Stimulated activated effector memory CD8-positive, alpha-beta T cell treated with anti-CD3 and anti-CD28 coated beads, Interleukin-12 subunit alpha, Interleukin-12 subunit beta, amount 100 ng/mL, for 72 hours (primary cell): ENCODE data around the gene AMN1.

ENCODE experiments used
- ATAC-seq: fragments of 150-1000 bp; cut with Tn5 transposase; 2 replicates; pipeline ENCODE4 v1.10.0; 2021
- DNase-seq, 2 donors: peaks; one replicate each; pipeline ENCODE4 v3.0.0; 2021 to 2022; ENCODE audit warnings: low spot score in 2 of 2
- H3K27ac Mint-ChIP-seq: one replicate; pipeline ENCODE4 v1.8.0; 2022; ENCODE audit warnings: mild to moderate bottlenecking, mixed read lengths
- H3K36me3 Mint-ChIP-seq: one replicate; pipeline ENCODE4 v1.8.0; 2022; ENCODE audit warnings: mild to moderate bottlenecking, mixed read lengths
- H3K4me1 Mint-ChIP-seq: one replicate; pipeline ENCODE4 v1.8.0; 2022; ENCODE audit warnings: mixed read lengths
- H3K4me3 Mint-ChIP-seq: one replicate; pipeline ENCODE4 v1.8.0; 2022; ENCODE audit warnings: mild to moderate bottlenecking, mixed read lengths
- H3K9me3 Mint-ChIP-seq: one replicate; pipeline ENCODE4 v1.8.0; 2022; ENCODE audit warnings: mixed read lengths

The AMN1 gene

GRCh38 chr12:31634620-31635019, 94.2 kb downstream of the AMN1 start:
- H3K4me1 Mint-ChIP-seq, result peaks cover 9% of the 10 kb centered on the region
- H3K4me3 Mint-ChIP-seq, result no peak overlapping the region
- H3K9me3 Mint-ChIP-seq, result no peaks in the 10 kb centered on the region
- no peak overlapping the region for H3K27ac Mint-ChIP-seq
- DNase-seq (no peak), ATAC-seq (no peak)
- no peaks in the 10 kb centered on the region for H3K36me3 Mint-ChIP-seq

DNA sequence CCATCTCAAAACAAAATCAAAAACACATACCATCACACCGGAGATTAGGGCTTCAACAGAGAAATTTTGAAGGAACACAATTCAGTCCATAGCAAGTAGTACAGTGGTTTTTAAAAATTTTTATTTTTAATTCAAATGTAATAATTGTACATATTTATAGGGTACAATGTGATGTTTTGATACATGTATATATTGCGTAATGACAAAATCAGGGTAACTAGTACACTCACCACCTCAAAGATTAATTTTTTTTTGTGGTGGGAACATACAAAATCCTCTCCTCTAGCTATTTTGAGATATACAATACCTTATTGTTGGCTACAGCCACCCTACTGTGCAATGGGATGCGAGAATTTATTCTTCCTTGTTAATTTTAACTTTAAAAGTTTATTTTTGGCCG, 95.4 kb downstream of the AMN1 start:
- H3K9me3 Mint-ChIP-seq, result no peaks in the 10 kb centered on the region
- no peak for DNase-seq
- no peaks in the 10 kb centered on the region for H3K36me3 Mint-ChIP-seq
- no peak for ATAC-seq
- peaks cover 9% of the 10 kb centered on the region for H3K4me1 Mint-ChIP-seq
- H3K27ac Mint-ChIP-seq, result no peak overlapping the region
- no peak overlapping the region for H3K4me3 Mint-ChIP-seq

DNA sequence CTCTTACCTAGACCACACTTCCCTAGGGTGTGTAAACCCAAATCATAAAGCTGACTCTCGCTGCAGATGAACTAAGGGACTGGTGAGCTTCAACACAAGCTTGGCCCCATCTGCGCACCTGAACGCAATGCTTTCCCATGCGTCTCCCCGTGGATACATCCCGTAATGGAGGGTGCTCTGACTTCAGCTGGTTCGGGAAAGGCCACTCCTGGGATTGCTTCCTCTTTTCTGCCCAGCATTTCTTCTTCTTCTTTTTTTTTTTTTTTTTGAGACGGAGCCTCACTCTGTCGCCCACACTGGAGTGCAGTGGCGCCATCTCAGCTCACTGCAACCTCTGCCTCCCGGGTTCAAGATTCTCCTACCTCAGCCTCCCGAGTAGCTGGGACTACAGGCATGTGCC, 97.0 kb downstream of the AMN1 start:
- no peak for DNase-seq
- Mint-ChIP-seq H3K27ac (no peak overlapping the region), H3K4me1 (peaks cover 8% of the 10 kb centered on the region), H3K36me3 (no peaks in the 10 kb centered on the region), H3K9me3 (no peaks in the 10 kb centered on the region), H3K4me3 (no peak overlapping the region)
- no peak for ATAC-seq

DNA sequence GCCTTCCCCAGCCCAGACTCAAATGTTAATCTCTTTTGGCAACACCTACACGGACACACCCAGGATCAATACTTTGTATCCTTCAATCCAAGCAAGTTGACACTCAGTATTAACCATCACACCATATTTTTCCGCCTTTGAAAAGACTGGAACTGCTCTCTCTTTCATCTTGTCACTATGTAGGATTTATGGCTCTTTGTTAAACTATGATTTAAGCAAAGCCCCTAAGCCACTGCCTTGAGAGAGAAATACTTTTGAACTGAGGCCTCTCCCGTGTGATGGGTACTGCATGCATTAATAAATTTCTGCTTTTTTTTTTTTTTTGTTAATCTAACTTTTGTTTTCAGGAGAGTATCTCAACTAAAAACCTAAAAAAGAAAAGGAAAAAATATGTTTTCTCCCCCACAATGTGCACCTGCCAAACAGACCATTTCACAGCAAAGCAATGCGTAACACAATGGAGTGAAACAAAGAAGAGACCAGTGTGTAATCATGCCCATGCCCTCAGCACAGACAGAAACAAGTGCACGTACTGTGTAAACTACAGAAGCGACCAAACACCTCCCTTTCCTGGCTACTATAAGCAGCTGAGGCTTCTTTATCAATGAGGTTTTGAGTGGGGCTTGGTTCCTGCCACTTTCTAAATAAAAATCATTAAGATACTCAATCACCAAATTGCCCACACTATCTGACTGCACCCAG, 97.6 kb downstream of the AMN1 start:
- Mint-ChIP-seq H3K9me3 (no peaks in the 10 kb centered on the region), H3K27ac (no peak overlapping the region), H3K36me3 (no peaks in the 10 kb centered on the region), H3K4me3 (no peak overlapping the region), H3K4me1 (peaks cover 2% of the 10 kb centered on the region)
- ATAC-seq (no peak), DNase-seq (no peak)

DNA sequence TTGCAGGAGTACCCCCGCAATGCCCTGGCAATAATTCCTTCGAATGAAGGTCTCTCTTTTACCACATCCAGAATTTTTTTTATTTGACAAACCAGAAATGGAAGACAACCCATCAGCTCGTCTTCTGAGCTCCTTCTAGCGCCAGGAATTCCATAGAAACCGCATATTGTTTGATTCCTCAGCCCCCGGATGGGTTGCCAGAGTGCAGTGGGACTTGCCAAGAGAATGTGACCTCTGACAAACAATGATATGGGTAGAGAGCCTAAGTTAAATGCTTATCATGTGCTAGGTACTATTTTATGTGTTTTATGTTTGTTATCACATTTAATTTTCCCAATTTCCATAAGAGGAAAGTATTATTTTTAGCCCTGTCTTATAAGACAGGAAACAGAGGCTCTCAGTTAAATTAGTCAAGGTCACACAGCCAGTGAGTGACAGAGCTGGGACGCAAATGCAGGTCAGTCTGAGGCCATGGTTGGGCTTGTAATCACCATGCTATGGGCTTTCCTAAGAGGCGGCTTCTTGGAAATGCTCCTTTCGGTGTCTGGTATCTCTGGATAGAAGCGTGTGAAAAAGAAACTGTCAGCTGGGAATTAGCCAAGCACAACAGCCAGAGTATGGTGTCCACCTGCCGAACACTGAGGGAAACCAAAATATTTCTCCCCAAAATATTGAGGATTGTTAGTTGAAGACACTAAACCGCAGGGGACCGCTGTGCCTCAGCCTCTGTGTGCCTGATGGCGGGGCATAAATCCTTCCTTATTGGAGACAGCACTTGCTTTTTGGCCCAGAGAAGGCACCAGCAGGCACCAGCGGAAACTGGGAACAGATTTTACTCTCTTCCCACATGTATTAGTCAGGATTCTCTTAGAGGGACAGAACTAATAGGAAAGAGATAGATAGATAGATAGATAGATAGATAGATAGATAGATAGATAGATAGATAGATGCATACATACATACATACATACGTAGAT, 98.8 kb downstream of the AMN1 start:
- Mint-ChIP-seq H3K36me3 (no peaks in the 10 kb centered on the region), H3K4me1 (no peaks in the 10 kb centered on the region), H3K4me3 (no peak overlapping the region), H3K27ac (no peak overlapping the region), H3K9me3 (no peaks in the 10 kb centered on the region)
- ATAC-seq (no peak), DNase-seq (no peak)

DNA sequence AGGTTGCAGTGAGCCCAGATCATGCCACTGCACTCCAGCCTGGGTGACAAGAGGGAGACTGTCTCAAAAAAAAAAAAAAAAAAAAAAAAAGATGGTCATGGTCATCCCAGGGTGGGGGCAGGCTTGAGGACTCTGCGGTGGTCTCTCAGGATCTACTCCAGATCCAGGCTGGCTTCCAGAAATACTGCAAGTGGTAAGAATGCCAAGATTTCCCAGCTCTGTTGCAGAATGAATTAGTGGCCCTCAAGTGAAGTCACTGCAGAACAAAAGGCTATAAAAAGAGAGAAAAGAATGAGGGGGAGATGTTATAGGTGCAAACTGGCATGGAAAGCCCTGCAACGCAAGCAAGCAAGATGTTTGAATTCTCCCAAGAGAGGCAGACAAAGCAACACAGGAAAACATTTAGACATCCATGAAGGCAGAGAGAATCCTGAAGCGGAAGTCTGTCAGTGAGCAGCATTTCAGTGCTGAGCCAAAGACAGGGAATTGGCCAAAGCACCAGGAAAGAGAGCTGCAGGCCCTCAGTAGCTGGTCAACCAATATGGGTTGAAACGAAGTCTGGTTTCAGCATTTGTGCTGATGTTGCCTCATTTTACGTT, 101.3 kb downstream of the AMN1 start:
- Mint-ChIP-seq H3K9me3 (no peaks in the 10 kb centered on the region), H3K27ac (no peak overlapping the region), H3K36me3 (no peaks in the 10 kb centered on the region), H3K4me3 (no peak overlapping the region), H3K4me1 (no peaks in the 10 kb centered on the region)
- DNase-seq (no peak), ATAC-seq (no peak)

- Mint-ChIP-seq H3K27ac (no peak overlapping the region), H3K9me3 (no peaks in the 10 kb centered on the region), H3K4me1 (no peaks in the 10 kb centered on the region), H3K4me3 (no peak overlapping the region), H3K36me3 (no peaks in the 10 kb centered on the region)
- DNase-seq, result no peak
- peak; percentile 61 for ATAC-seq
Observed at GRCh38 chr12:31626270-31626995, 102.4 kb downstream of the AMN1 start.

- H3K4me1 Mint-ChIP-seq, result no peaks in the 10 kb centered on the region
- DNase-seq (no peak), ATAC-seq (no peak)
- no peaks in the 10 kb centered on the region for H3K36me3 Mint-ChIP-seq
- H3K27ac Mint-ChIP-seq, result no peak overlapping the region
- H3K9me3 Mint-ChIP-seq, result no peaks in the 10 kb centered on the region
- H3K4me3 Mint-ChIP-seq, result no peak overlapping the region
Observed at GRCh38 chr12:31622038-31622437, 106.8 kb downstream of the AMN1 start.
